Neural crest cell (in vitro differentiated cells): ENCODE data around the gene RECQL5. TPM values are rescaled to one million over a fixed set of nuclear protein-coding genes. Genes with fewer than 3 reads are reported as not detected.

Experiments
- DNase-seq: peaks from one replicate; pipeline ENCODE4 v3.0.0; 2021; ENCODE audit warnings: low read depth, mixed read lengths, low spot score
- H3K27ac Mint-ChIP-seq: one replicate; pipeline ENCODE4 v1.8.0; 2021; ENCODE audit warnings: mild to moderate bottlenecking, mixed read lengths; ENCODE audit not compliant: unreplicated experiment
- H3K27me3 Mint-ChIP-seq: 2 replicates; pipeline ENCODE4 v1.8.0; 2021; ENCODE audit warnings: low read depth, mild to moderate bottlenecking, mixed read lengths
- H3K36me3 Mint-ChIP-seq: 2 replicates; pipeline ENCODE4 v1.8.0; 2021; ENCODE audit warnings: low read depth, mild to moderate bottlenecking, mixed read lengths
- H3K4me1 Mint-ChIP-seq: 2 replicates; pipeline ENCODE4 v1.8.0; 2021; ENCODE audit warnings: mixed read lengths
- H3K4me3 Mint-ChIP-seq: one replicate; pipeline ENCODE4 v1.8.0; 2021; ENCODE audit warnings: mild to moderate bottlenecking, mixed read lengths
- H3K9me3 Mint-ChIP-seq: 2 replicates; pipeline ENCODE4 v1.8.0; 2021; ENCODE audit warnings: mixed read lengths
- total RNA-seq: library from RNA; stranded (reverse); gene quantifications from 2 replicates; pipeline ENCODE4 v1.2.1, GENCODE V29; 2021
- TF ChIP-seq, protein P1 (sequence below): fragments of 200-600 bp; sonication (generic); conservative IDR thresholded peaks from 2 replicates; pipeline ENCODE4 v1.5.0; 2021; ENCODE audit warnings: antibody characterized with exemption, mild to moderate bottlenecking

RECQL5 gene
- total RNA-seq, 1 donor from 2014 or later = 47.3 TPM

GRCh38 chr17:75703591-75703990 is 36.6 kb upstream of the RECQL5 start:
- H3K36me3 Mint-ChIP-seq = peaks cover 15% of the 10 kb centered on the region
- H3K9me3 Mint-ChIP-seq = no peaks in the 10 kb centered on the region
- no peak for DNase-seq
- no peak overlapping the region for H3K27ac Mint-ChIP-seq
- H3K4me1 Mint-ChIP-seq = peaks cover 5% of the 10 kb centered on the region
- no peak overlapping the region for H3K4me3 Mint-ChIP-seq
- no peaks in the 10 kb centered on the region for H3K27me3 Mint-ChIP-seq
- TF ChIP-seq, protein P1, sequence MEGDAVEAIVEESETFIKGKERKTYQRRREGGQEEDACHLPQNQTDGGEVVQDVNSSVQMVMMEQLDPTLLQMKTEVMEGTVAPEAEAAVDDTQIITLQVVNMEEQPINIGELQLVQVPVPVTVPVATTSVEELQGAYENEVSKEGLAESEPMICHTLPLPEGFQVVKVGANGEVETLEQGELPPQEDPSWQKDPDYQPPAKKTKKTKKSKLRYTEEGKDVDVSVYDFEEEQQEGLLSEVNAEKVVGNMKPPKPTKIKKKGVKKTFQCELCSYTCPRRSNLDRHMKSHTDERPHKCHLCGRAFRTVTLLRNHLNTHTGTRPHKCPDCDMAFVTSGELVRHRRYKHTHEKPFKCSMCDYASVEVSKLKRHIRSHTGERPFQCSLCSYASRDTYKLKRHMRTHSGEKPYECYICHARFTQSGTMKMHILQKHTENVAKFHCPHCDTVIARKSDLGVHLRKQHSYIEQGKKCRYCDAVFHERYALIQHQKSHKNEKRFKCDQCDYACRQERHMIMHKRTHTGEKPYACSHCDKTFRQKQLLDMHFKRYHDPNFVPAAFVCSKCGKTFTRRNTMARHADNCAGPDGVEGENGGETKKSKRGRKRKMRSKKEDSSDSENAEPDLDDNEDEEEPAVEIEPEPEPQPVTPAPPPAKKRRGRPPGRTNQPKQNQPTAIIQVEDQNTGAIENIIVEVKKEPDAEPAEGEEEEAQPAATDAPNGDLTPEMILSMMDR = no peak

GRCh38 chr17:75703191-75703590 is 36.2 kb upstream of the RECQL5 start:
- H3K27ac Mint-ChIP-seq = no peak overlapping the region
- no peaks in the 10 kb centered on the region for H3K9me3 Mint-ChIP-seq
- H3K27me3 Mint-ChIP-seq = no peaks in the 10 kb centered on the region
- no peak overlapping the region for H3K4me3 Mint-ChIP-seq
- peaks cover 6% of the 10 kb centered on the region for H3K4me1 Mint-ChIP-seq
- H3K36me3 Mint-ChIP-seq = peaks cover 14% of the 10 kb centered on the region
- no peak for DNase-seq
- TF ChIP-seq, protein P1 = no peak

GRCh38 chr17:75701288-75701687 is 34.3 kb upstream of the RECQL5 start:
- no peak for DNase-seq
- Mint-ChIP-seq H3K27ac (no peak overlapping the region), H3K4me3 (no peak overlapping the region), H3K27me3 (no peaks in the 10 kb centered on the region), H3K36me3 (peaks cover 14% of the 10 kb centered on the region), H3K4me1 (peaks cover 18% of the 10 kb centered on the region), H3K9me3 (no peaks in the 10 kb centered on the region)
- TF ChIP-seq, protein P1 = no peak

- TF ChIP-seq, protein P1 = no peak
- no peak overlapping the region for H3K4me3 Mint-ChIP-seq
- peaks cover 18% of the 10 kb centered on the region for H3K36me3 Mint-ChIP-seq
- no peak for DNase-seq
- peaks cover 37% of the 10 kb centered on the region for H3K4me1 Mint-ChIP-seq
- peak overlapping the region; percentile 35 for H3K27ac Mint-ChIP-seq
- H3K27me3 Mint-ChIP-seq = no peaks in the 10 kb centered on the region
- no peaks in the 10 kb centered on the region for H3K9me3 Mint-ChIP-seq
Observed at GRCh38 chr17:75698659-75699058, 31.7 kb upstream of the RECQL5 start.

GRCh38 chr17:75697651-75698291 is 30.8 kb upstream of the RECQL5 start:
- Mint-ChIP-seq H3K4me1 (peaks cover 41% of the 10 kb centered on the region), H3K4me3 (peak overlapping the region; percentile 13), H3K27me3 (no peaks in the 10 kb centered on the region), H3K36me3 (peaks cover 18% of the 10 kb centered on the region), H3K9me3 (no peaks in the 10 kb centered on the region), H3K27ac (peak overlapping the region; percentile 17)
- TF ChIP-seq, protein P1 = no peak
- DNase-seq = peak; percentile 36
